RWPE1 (cell line): Measurements from ENCODE around the gene RASAL3.
"Not testable (repeated sequence)": the region's sequence is repeated elsewhere in the genome, so short reads cannot be mapped to it uniquely, and the experiment has no call there.

Experiments used
- CTCF ChIA-PET: fragments of 350-600 bp; sonication (Branson Sonifier 250); formaldehyde crosslinking; extraction: SDS; loops from one replicate; lab custom pipeline; 2021; lab: Yijun Ruan, JAX
- POLR2A ChIA-PET: fragments of 400-600 bp; formaldehyde crosslinking; extraction: SDS; loops from one replicate; lab custom pipeline; 2020; ENCODE audit warnings: antibody characterized with exemption; ENCODE audit not compliant: low non-redundant PET; lab: Yijun Ruan, JAX
- DNase-seq: peaks from one replicate; pipeline ENCODE4 v3.0.0; 2012; ENCODE audit warnings: low spot score
- H3K27ac ChIP-seq: fragments of 450-650 bp; 2 replicates; pipeline ENCODE4 v1.5.1; 2017
- CTCF ChIP-seq: fragments of 450-650 bp; conservative IDR thresholded peaks from 2 replicates; pipeline ENCODE4 v1.5.1; 2017; ENCODE audit warnings: low read depth, mild to moderate bottlenecking

The RASAL3 gene

GRCh38 chr19:15419413-15420025, 44.8 kb downstream of the RASAL3 start:
- DNase-seq = no peak
- peak overlapping the region; percentile 78 for H3K27ac ChIP-seq
- POLR2A ChIA-PET = interaction anchor here (0.6 to 1.5 kb wide), 5 partner anchors 12 to 261 kb away, joined by 3 to 5 read pairs (median 4); partner anchors contain the start of gene AKAP8
- CTCF ChIA-PET = interaction anchor here (0.6 to 1.7 kb wide), 16 partner anchors 11 to 944 kb away, joined by 3 to 7 read pairs (median 3); no protein-coding TSS in a partner anchor
- TF ChIP-seq CTCF = no peak

- CTCF ChIA-PET = interaction anchor here (0.6 to 1.7 kb wide), 13 partner anchors 10 to 326 kb away, joined by 3 to 7 read pairs (median 4); no protein-coding TSS in a partner anchor
- peak within 1 kb of the TSS; percentile 78 for H3K27ac ChIP-seq
- DNase-seq = peak; percentile 100
- no peak; the same call in 1 of the 2 replicates for TF ChIP-seq CTCF
- POLR2A ChIA-PET = interaction anchor here (0.6 to 1.5 kb wide), 5 partner anchors 11 to 260 kb away, joined by 3 to 5 read pairs (median 4); partner anchors contain the start of gene AKAP8
These were observed 45.5 kb downstream of the RASAL3 start, which contains the start of gene AKAP8L for GRCh38 chr19:15418579-15419412. AKAP8L (minus strand) TSS chr19:15418988; CDS start chr19:15418923, 65 bp downstream.

- ChIA-PET CTCF (interaction anchor here (0.6 to 1.7 kb wide), 2 partner anchors 138 to 326 kb away, joined by 3 to 5 read pairs; no protein-coding TSS in a partner anchor), POLR2A (interaction anchor here (0.6 to 1.5 kb wide), 4 partner anchors 10 to 38 kb away, joined by 3 to 5 read pairs (median 4); partner anchors contain the start of gene AKAP8)
- TF ChIP-seq CTCF = no peak
- H3K27ac ChIP-seq = peak overlapping the region; percentile 78
- peak; percentile 43 for DNase-seq
These were observed 46.1 kb downstream of the RASAL3 start for GRCh38 chr19:15418231-15418578.

- ChIA-PET POLR2A (no interaction called here), CTCF (no interaction called here)
- peak; percentile 19 for DNase-seq
- no peak for TF ChIP-seq CTCF
- peak overlapping the region; percentile 78 for H3K27ac ChIP-seq
These were observed 46.6 kb downstream of the RASAL3 start for GRCh38 chr19:15417699-15418098.

GRCh38 chr19:15412832-15413231, 51.5 kb downstream of the RASAL3 start:
- no peak overlapping the region for H3K27ac ChIP-seq
- TF ChIP-seq CTCF = no peak
- CTCF ChIA-PET = no interaction called here
- POLR2A ChIA-PET = no interaction called here
- DNase-seq = no peak

GRCh38 chr19:15411351-15411750, 53.0 kb downstream of the RASAL3 start:
- DNase-seq, POLR2A ChIA-PET: not testable (repeated sequence)
- H3K27ac ChIP-seq = peak overlapping the region; percentile 21
- CTCF ChIA-PET = interaction anchor here (0.6 kb wide), 1 partner anchor 290 kb away, joined by 3 read pairs; no protein-coding TSS in a partner anchor
